Measurements from ENCODE around the gene EXD3.
"Not testable (repeated sequence)": the region's sequence is repeated elsewhere in the genome, so short reads cannot be mapped to it uniquely, and the experiment has no call there.

Gene EXD3

GRCh38 chr9:137272241-137273094 lies 150.5 kb downstream of the EXD3 start:
- no peak for DNase-seq (ENCODE audit: low read depth)

GRCh38 chr9:137271696-137272076 lies 151.3 kb downstream of the EXD3 start:
- no peak for DNase-seq (ENCODE audit: low read depth)

GRCh38 chr9:137270929-137271695 lies 151.8 kb downstream of the EXD3 start:
- DNase-seq (ENCODE audit: low read depth), result no peak

- no peak for DNase-seq (ENCODE audit: low read depth)
Measured at GRCh38 chr9:137269231-137269772, 153.7 kb downstream of the EXD3 start.

GRCh38 chr9:137268538-137269201 lies 154.3 kb downstream of the EXD3 start:
- no peak for DNase-seq (ENCODE audit: low read depth)

GRCh38 chr9:137267933-137268355 lies 155.0 kb downstream of the EXD3 start:
- no peak for DNase-seq (ENCODE audit: low read depth)

GRCh38 chr9:137266585-137267453 lies 156.1 kb downstream of the EXD3 start:
- DNase-seq (ENCODE audit: low read depth), result no peak

GRCh38 chr9:137266162-137266527 lies 156.8 kb downstream of the EXD3 start:
- no peak for DNase-seq (ENCODE audit: low read depth)

- no peak for DNase-seq (ENCODE audit: low read depth)
Measured at GRCh38 chr9:137265496-137266161, 157.3 kb downstream of the EXD3 start.

GRCh38 chr9:137264067-137264466 lies 158.9 kb downstream of the EXD3 start:
- no peak for DNase-seq (ENCODE audit: low read depth)

GRCh38 chr9:137263506-137263905 lies 159.5 kb downstream of the EXD3 start:
- DNase-seq (ENCODE audit: low read depth), result no peak

- DNase-seq (ENCODE audit: low read depth), result no peak
Measured at GRCh38 chr9:137262909-137263285, 160.1 kb downstream of the EXD3 start.

- not testable (repeated sequence) for DNase-seq (ENCODE audit: low read depth)
Measured at GRCh38 chr9:137262173-137262908, 160.6 kb downstream of the EXD3 start.

Measured in stimulated activated CD8-positive, alpha-beta memory T cell treated with anti-CD3 and anti-CD28 coated beads, Interleukin-15, amount 100 ng/mL, for 24 hours (primary cell).